PC-3 (cell line): Measurements from ENCODE around the gene TNNT1. TPM values are rescaled to one million over a fixed set of nuclear protein-coding genes. Genes with fewer than 3 reads are reported as not detected.

Experiments used
- ATAC-seq: fragments of 200-7000 bp; cut with Tn5 transposase; 2 replicates; pipeline ENCODE4 v1.9.1; 2020; ENCODE audit warnings: mild to moderate bottlenecking, moderate library complexity
- BruUV-seq: library from RNA; stranded (reverse); fragments of 400-500 nt; replicated peaks from 2 replicates; lab custom pipeline; 2021; lab: Mats Ljungman, UMichigan
- CTCF ChIA-PET: fragments of 300-600 bp; sonication (Branson Sonifier 250); formaldehyde crosslinking; loops from one replicate; lab custom pipeline; 2022; ENCODE audit warnings: antibody characterized with exemption; lab: Charles Lee
- POLR2A ChIA-PET: fragments of 300-600 bp; sonication (Branson Sonifier 250); formaldehyde crosslinking; loops from one replicate; lab custom pipeline; 2022; ENCODE audit warnings: antibody characterized with exemption; ENCODE audit not compliant: unreplicated experiment; lab: Charles Lee
- DNase-seq: peaks from one replicate; pipeline ENCODE4 v3.0.0-alpha.2; 2015
- H2AFZ ChIP-seq: fragments of 300-600 bp; sonication (generic); 2 replicates; pipeline ENCODE4 v1.6.0; 2016; ENCODE audit warnings: antibody characterized with exemption, low read length
- H3F3A ChIP-seq: fragments of 300-600 bp; sonication (generic); one replicate; pipeline ENCODE4 v1.6.0; 2017; ENCODE audit warnings: antibody characterized with exemption, low read length, control low read depth, mild to moderate bottlenecking; ENCODE audit not compliant: unreplicated experiment
- H3K27ac ChIP-seq: fragments of 300-600 bp; sonication (generic); 2 replicates; pipeline ENCODE4 v1.5.1; 2016; ENCODE audit warnings: mild to moderate bottlenecking, low read length
- H3K27me3 ChIP-seq: fragments of 300-600 bp; sonication (generic); 2 replicates; pipeline ENCODE4 v1.6.1; 2016; ENCODE audit warnings: low read length, mixed read lengths
- H3K36me3 ChIP-seq: fragments of 300-600 bp; sonication (generic); 2 replicates; pipeline ENCODE4 v1.6.1; 2016; ENCODE audit warnings: low read depth, mixed run types, low read length, mixed read lengths
- H3K4me1 ChIP-seq: fragments of 300-600 bp; sonication (generic); 2 replicates; pipeline ENCODE4 v1.5.1; 2016; ENCODE audit warnings: low read length; ENCODE audit not compliant: insufficient read depth
- H3K4me2 ChIP-seq: fragments of 300-600 bp; sonication (generic); 2 replicates; pipeline ENCODE4 v1.6.0; 2016; ENCODE audit warnings: low read length
- H3K4me3 ChIP-seq: fragments of 300-600 bp; sonication (generic); 2 replicates; pipeline ENCODE4 v1.5.1; 2016; ENCODE audit warnings: mild to moderate bottlenecking, low read length, mixed read lengths
- H3K79me2 ChIP-seq: fragments of 300-600 bp; sonication (generic); 2 replicates; pipeline ENCODE4 v1.6.1; 2017; ENCODE audit warnings: low read length, mixed read lengths
- H3K9ac ChIP-seq: fragments of 300-600 bp; sonication (generic); 2 replicates; pipeline ENCODE4 v1.6.0; 2016; ENCODE audit warnings: mild to moderate bottlenecking, low read length
- H3K9me2 ChIP-seq: fragments of 300-600 bp; sonication (generic); replicated peaks from 2 replicates; pipeline ENCODE4 v1.6.1; 2016; ENCODE audit warnings: mixed run types, low read length, mixed read lengths
- H3K9me3 ChIP-seq: fragments of 300-600 bp; sonication (generic); 2 replicates; pipeline ENCODE4 v1.6.1; 2016; ENCODE audit warnings: low read length, mixed read lengths
- H4K20me1 ChIP-seq: fragments of 300-600 bp; sonication (generic); 2 replicates; pipeline ENCODE4 v1.6.1; 2016; ENCODE audit warnings: low read length, mixed read lengths
- EZH2 ChIP-seq: fragments of 300-600 bp; sonication (generic); IDR thresholded peaks from one replicate; pipeline ENCODE4 v1.6.1; 2017; ENCODE audit warnings: antibody characterized with exemption, mild to moderate bottlenecking, low read length; ENCODE audit not compliant: unreplicated experiment
- EZH2phosphoT487 ChIP-seq: fragments of 300-600 bp; sonication (generic); IDR thresholded peaks from 2 replicates; pipeline ENCODE4 v1.6.1; 2018; ENCODE audit warnings: mild to moderate bottlenecking, antibody characterized with exemption, low read length, borderline replicate concordance
- intact Hi-C: fragments of 100-400 bp; cut with micrococcal nuclease; formaldehyde crosslinking; loops from 2 replicates; pipeline ENCODE4 v1.9.0; 2023
- total RNA-seq: library from RNA; depleted of rRNA; stranded (reverse); fragments of >200 nt; gene quantifications from 2 replicates; pipeline ENCODE4 v1.2.3, GENCODE V29; 2014
- TF ChIP-seq, protein P1 (sequence below): fragments of 300-600 bp; sonication (generic); conservative IDR thresholded peaks from 2 replicates; pipeline ENCODE4 v1.5.1; 2017; ENCODE audit warnings: antibody characterized with exemption, low read depth, mild to moderate bottlenecking, low read length

Gene TNNT1
- total RNA-seq, 1 experiment from 2014 or later: 266 TPM

DNA sequence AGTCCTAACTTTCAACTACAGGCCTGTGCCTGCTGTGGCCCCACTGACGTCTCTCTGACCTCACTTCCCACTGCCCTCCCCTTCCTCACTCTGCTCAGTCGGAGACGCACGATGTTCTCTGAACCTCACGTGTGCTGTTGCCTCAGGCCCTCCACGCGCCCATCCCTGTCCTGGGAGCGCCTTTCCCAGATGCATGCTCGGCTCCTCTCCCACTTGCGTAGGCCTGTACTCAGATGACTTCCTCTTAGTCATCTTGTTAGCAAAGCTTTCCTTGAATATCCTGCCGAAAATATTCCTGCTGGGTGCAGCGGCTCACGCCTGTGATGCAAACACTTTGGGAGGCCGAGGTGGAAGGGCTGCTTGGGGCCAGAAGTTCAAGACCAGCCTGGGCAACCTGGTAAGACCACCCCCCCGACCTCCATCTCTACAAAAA, 40.4 kb upstream of the TNNT1 start:
- ChIA-PET POLR2A (interaction anchor here (0.8 kb wide), 1 partner anchor 22 kb away, joined by 3 read pairs; no protein-coding TSS in a partner anchor), CTCF (interaction anchor here (0.5 to 0.7 kb wide), 2 partner anchors 23 to 43 kb away, joined by 3 to 5 read pairs; partner anchors contain the start of gene DNAAF3)
- Histone ChIP-seq H3K9ac (peak overlapping the region; percentile 70), H2AFZ (no peak overlapping the region), H3K36me3 (no peaks in the 10 kb centered on the region), H3K4me1 (peaks cover 12% of the 10 kb centered on the region), H3K27ac (peak overlapping the region; percentile 89), H3K4me2 (peak overlapping the region; percentile 39), H3K9me2 (no peaks in the 10 kb centered on the region), H3F3A (no peaks in the 10 kb centered on the region), H3K4me3 (no peak overlapping the region), H3K79me2 (no peaks in the 10 kb centered on the region), H4K20me1 (no peaks in the 10 kb centered on the region), H3K27me3 (no peaks in the 10 kb centered on the region), H3K9me3 (no peaks in the 10 kb centered on the region)
- ATAC-seq (peak; percentile 99), DNase-seq (peak; percentile 99)
- intact Hi-C loops: loop anchor here (1.0 kb wide), 2 partner anchors 21 to 23 kb away; partner anchors contain the start of gene DNAAF3
- TSS peak; percentile 76 for BruUV-seq
- TF ChIP-seq EZH2 (no peak), EZH2phosphoT487 (peak; percentile 69; the same call in 1 of the 2 replicates)
- TF ChIP-seq, protein P1, sequence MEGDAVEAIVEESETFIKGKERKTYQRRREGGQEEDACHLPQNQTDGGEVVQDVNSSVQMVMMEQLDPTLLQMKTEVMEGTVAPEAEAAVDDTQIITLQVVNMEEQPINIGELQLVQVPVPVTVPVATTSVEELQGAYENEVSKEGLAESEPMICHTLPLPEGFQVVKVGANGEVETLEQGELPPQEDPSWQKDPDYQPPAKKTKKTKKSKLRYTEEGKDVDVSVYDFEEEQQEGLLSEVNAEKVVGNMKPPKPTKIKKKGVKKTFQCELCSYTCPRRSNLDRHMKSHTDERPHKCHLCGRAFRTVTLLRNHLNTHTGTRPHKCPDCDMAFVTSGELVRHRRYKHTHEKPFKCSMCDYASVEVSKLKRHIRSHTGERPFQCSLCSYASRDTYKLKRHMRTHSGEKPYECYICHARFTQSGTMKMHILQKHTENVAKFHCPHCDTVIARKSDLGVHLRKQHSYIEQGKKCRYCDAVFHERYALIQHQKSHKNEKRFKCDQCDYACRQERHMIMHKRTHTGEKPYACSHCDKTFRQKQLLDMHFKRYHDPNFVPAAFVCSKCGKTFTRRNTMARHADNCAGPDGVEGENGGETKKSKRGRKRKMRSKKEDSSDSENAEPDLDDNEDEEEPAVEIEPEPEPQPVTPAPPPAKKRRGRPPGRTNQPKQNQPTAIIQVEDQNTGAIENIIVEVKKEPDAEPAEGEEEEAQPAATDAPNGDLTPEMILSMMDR: no peak

DNA sequence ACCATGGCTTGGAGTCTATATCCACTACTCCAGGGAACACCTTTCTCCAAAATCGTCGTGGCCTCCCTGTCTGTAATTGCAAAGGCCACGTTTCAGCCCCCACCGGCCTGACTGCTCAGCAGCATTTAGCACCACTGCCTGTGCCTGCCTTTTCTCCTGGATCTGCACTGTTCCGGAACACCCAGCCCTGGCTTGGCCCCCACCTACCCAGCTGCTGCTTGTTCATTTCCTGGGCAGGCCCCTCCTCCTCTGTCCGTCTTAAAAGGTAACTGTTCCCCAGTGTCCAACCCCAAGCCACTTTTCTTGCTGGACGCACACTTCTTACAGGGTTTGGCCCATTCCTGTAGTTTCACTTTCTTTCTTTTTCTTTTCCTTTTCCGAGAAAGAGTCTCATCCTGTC, 39.6 kb upstream of the TNNT1 start:
- no peaks in the 10 kb centered on the region for H3K36me3 ChIP-seq
- ChIA-PET CTCF (no interaction called here), POLR2A (interaction anchor here (0.8 kb wide), 1 partner anchor 22 kb away, joined by 3 read pairs; no protein-coding TSS in a partner anchor)
- H3K9me2 ChIP-seq: no peaks in the 10 kb centered on the region
- H2AFZ ChIP-seq: no peak overlapping the region
- H3K9me3 ChIP-seq: no peaks in the 10 kb centered on the region
- intact Hi-C loops: loop anchor here (1.0 kb wide), 2 partner anchors 22 kb away; partner anchors contain the start of gene DNAAF3
- H3K4me2 ChIP-seq: peak overlapping the region; percentile 32; the same call in 1 of the 2 replicates
- H3K27ac ChIP-seq: peak overlapping the region; percentile 89
- H3K4me1 ChIP-seq: peaks cover 12% of the 10 kb centered on the region
- no peak overlapping the region for H3K4me3 ChIP-seq
- H3K79me2 ChIP-seq: no peaks in the 10 kb centered on the region
- ATAC-seq: peak; percentile 29
- no peak for DNase-seq
- H3K9ac ChIP-seq: peak overlapping the region; percentile 70
- no peaks in the 10 kb centered on the region for H3F3A ChIP-seq
- H3K27me3 ChIP-seq: no peaks in the 10 kb centered on the region
- BruUV-seq: TSS peak; percentile 72
- no peaks in the 10 kb centered on the region for H4K20me1 ChIP-seq
- TF ChIP-seq EZH2phosphoT487 (no peak), EZH2 (no peak)
- TF ChIP-seq, protein P1: no peak

DNA sequence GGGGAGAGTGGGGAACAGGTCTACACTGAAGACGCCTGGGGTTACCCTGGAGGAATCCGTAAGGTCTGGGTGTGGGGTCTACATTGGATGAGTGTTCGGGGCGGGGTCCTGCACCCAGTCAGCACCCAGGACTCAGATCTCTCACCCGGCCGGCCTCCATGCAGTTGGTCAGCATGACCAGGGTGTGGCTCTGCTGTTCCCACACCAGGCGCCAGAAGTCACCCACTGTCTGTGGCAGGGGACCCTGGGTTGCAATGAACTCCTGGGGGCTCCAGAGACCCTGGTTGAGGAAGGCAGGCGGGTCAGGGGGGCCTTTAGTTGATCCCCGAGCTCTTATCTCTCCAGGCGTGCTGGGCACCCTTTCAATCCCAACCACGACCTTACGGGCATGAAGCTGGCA, 37.1 kb upstream of the TNNT1 start:
- CTCF ChIA-PET: no interaction called here
- no TSS peak for BruUV-seq

More for the DNA sequence above, 37.1 kb upstream of the TNNT1 start:
- Histone ChIP-seq H3K4me3 (no peak overlapping the region), H4K20me1 (no peaks in the 10 kb centered on the region), H3K9me3 (no peaks in the 10 kb centered on the region), H3K27ac (no peak overlapping the region), H3K27me3 (peaks cover 8% of the 10 kb centered on the region; the same call in 1 of the 2 replicates), H3K79me2 (no peaks in the 10 kb centered on the region), H3K9me2 (no peaks in the 10 kb centered on the region), H3K36me3 (no peaks in the 10 kb centered on the region), H3K4me1 (peaks cover 12% of the 10 kb centered on the region), H3F3A (no peaks in the 10 kb centered on the region), H2AFZ (no peak overlapping the region), H3K4me2 (no peak overlapping the region), H3K9ac (no peak overlapping the region)
- no peak for DNase-seq
- intact Hi-C loops: no loop called here
- TF ChIP-seq, protein P1: no peak
- no peak for TF ChIP-seq EZH2phosphoT487
- TF ChIP-seq EZH2: no peak
- no peak for ATAC-seq
- POLR2A ChIA-PET: no interaction called here
